ENCODE data around the gene ZNF750. TPM values are rescaled to one million over a fixed set of nuclear protein-coding genes. Genes with fewer than 3 reads are reported as not detected.

ZNF750 gene
- total RNA-seq, 8 experiments from 2014 or later: 0.07 to 2.5 (median 0.42) TPM

GRCh38 chr17:82805823-82806222, 34.0 kb downstream of the ZNF750 start:
- in situ Hi-C loops (cut with MboI; ENCODE audit: low pct_unique_long_range_greater_than_20kb in 2 of 9, low sequenced_read_pairs in 9 of 9, unreplicated experiment in 9 of 9): no loop called here
- Histone ChIP-seq H3K27ac (no peak overlapping the region), H3K4me3 (no peak overlapping the region), H3K4me1 (replicated peaks in 1 of 2) (no peaks in the 10 kb centered on the region)
- WGBS, 10 experiments: 40 to 100% (median 88%) methylated on average over 1 to 12 of the region's 19 CpGs; no CpG with 5 or more reads in 4 of the 10 experiments
- no peak for ATAC-seq (replicated peaks in 6 of 8)

- in situ Hi-C loops (cut with MboI; ENCODE audit: low pct_unique_long_range_greater_than_20kb in 2 of 9, low sequenced_read_pairs in 9 of 9, unreplicated experiment in 9 of 9): no loop called here
These were observed 34.6 kb downstream of the ZNF750 start for GRCh38 chr17:82805254-82805653.

GRCh38 chr17:82804442-82805191, 35.2 kb downstream of the ZNF750 start:
- H3K4me3 ChIP-seq: no peak overlapping the region
- 44 to 100% (median 90%) methylated on average over 2 to 13 of the region's 27 CpGs; no CpG with 5 or more reads in 5 of the 10 experiments for WGBS, 10 experiments
- H3K4me1 ChIP-seq (replicated peaks in 1 of 2): no peaks in the 10 kb centered on the region
- peak in 2 of 8 experiments; percentile 41 to 85 for ATAC-seq (replicated peaks in 6 of 8)
- no peak overlapping the region for H3K27ac ChIP-seq
- in situ Hi-C loops (cut with MboI; ENCODE audit: low pct_unique_long_range_greater_than_20kb in 2 of 9, low sequenced_read_pairs in 9 of 9, unreplicated experiment in 9 of 9): no loop called here

More at GRCh38 chr17:82805254-82805653, 34.6 kb downstream of the ZNF750 start:
- Histone ChIP-seq H3K27ac (no peak overlapping the region), H3K4me1 (replicated peaks in 1 of 2) (no peaks in the 10 kb centered on the region), H3K4me3 (no peak overlapping the region)
- no peak for ATAC-seq (replicated peaks in 6 of 8)
- 60 to 100% (median 100%) methylated on average over 1 to 4 of the region's 13 CpGs; no CpG with 5 or more reads in 4 of the 10 experiments for WGBS, 10 experiments

- WGBS, 10 experiments: 60 to 80% methylated on average over 1 to 2 of the region's 15 CpGs; no CpG with 5 or more reads in 8 of the 10 experiments
- no peak for ATAC-seq (replicated peaks in 6 of 8)
- no peaks in the 10 kb centered on the region for H3K4me1 ChIP-seq (replicated peaks in 1 of 2)
- H3K27ac ChIP-seq: no peak overlapping the region
- H3K4me3 ChIP-seq: no peak overlapping the region
- in situ Hi-C loops (cut with MboI; ENCODE audit: low pct_unique_long_range_greater_than_20kb in 2 of 9, low sequenced_read_pairs in 9 of 9, unreplicated experiment in 9 of 9): no loop called here
These were observed 36.2 kb downstream of the ZNF750 start for GRCh38 chr17:82803606-82804005.

- Histone ChIP-seq H3K4me1 (replicated peaks in 1 of 2) (no peaks in the 10 kb centered on the region), H3K4me3 (no peak overlapping the region), H3K27ac (no peak overlapping the region)
- 75 to 100% (median 92%) methylated on average over 1 to 7 of the region's 9 CpGs; no CpG with 5 or more reads in 2 of the 10 experiments for WGBS, 10 experiments
- ATAC-seq (replicated peaks in 6 of 8): no peak
- in situ Hi-C loops (cut with MboI; ENCODE audit: low pct_unique_long_range_greater_than_20kb in 2 of 9, low sequenced_read_pairs in 9 of 9, unreplicated experiment in 9 of 9): no loop called here
These were observed 36.6 kb downstream of the ZNF750 start for GRCh38 chr17:82803185-82803584.

- no peaks in the 10 kb centered on the region for H3K4me1 ChIP-seq (replicated peaks in 1 of 2)
- WGBS, 10 experiments: 50 to 100% (median 96%) methylated on average over 1 to 9 of the region's 17 CpGs; no CpG with 5 or more reads in 6 of the 10 experiments
- H3K27ac ChIP-seq: no peak overlapping the region
- peak in 1 of 8 experiments; percentile 95 for ATAC-seq (replicated peaks in 6 of 8)
- H3K4me3 ChIP-seq: no peak overlapping the region
- in situ Hi-C loops (cut with MboI; ENCODE audit: low pct_unique_long_range_greater_than_20kb in 2 of 9, low sequenced_read_pairs in 9 of 9, unreplicated experiment in 9 of 9): no loop called here
These were observed 37.6 kb downstream of the ZNF750 start for GRCh38 chr17:82802075-82802780.

- Histone ChIP-seq H3K4me3 (no peak overlapping the region), H3K4me1 (replicated peaks in 1 of 2) (no peaks in the 10 kb centered on the region), H3K27ac (no peak overlapping the region)
- no peak for ATAC-seq (replicated peaks in 6 of 8)
- WGBS, 10 experiments: 70 to 100% (median 94%) methylated on average over 1 to 9 of the region's 63 CpGs; no CpG with 5 or more reads in 4 of the 10 experiments
- in situ Hi-C loops (cut with MboI; ENCODE audit: low pct_unique_long_range_greater_than_20kb in 2 of 9, low sequenced_read_pairs in 9 of 9, unreplicated experiment in 9 of 9): no loop called here
These were observed 38.3 kb downstream of the ZNF750 start for GRCh38 chr17:82801377-82801970.

- H3K4me3 ChIP-seq: no peak overlapping the region
- H3K4me1 ChIP-seq (replicated peaks in 1 of 2): no peaks in the 10 kb centered on the region
- no peak overlapping the region for H3K27ac ChIP-seq
- in situ Hi-C loops (cut with MboI; ENCODE audit: low pct_unique_long_range_greater_than_20kb in 2 of 9, low sequenced_read_pairs in 9 of 9, unreplicated experiment in 9 of 9): no loop called here
- WGBS, 10 experiments: 93 to 100% methylated on average over 3 of the region's 15 CpGs; no CpG with 5 or more reads in 8 of the 10 experiments
- no peak for ATAC-seq (replicated peaks in 6 of 8)
These were observed 38.9 kb downstream of the ZNF750 start for GRCh38 chr17:82800885-82801284.

GRCh38 chr17:82799591-82799990, 40.2 kb downstream of the ZNF750 start:
- no peak for ATAC-seq (replicated peaks in 6 of 8)
- no peak overlapping the region for H3K27ac ChIP-seq
- H3K4me3 ChIP-seq: no peak overlapping the region
- H3K4me1 ChIP-seq (replicated peaks in 1 of 2): peaks cover 0 to 4% of the 10 kb centered on the region in 2 donors
- in situ Hi-C loops (cut with MboI; ENCODE audit: low pct_unique_long_range_greater_than_20kb in 2 of 9, low sequenced_read_pairs in 9 of 9, unreplicated experiment in 9 of 9): no loop called here
- 95 to 100% (median 97%) methylated on average over 3 to 8 of the region's 16 CpGs; no CpG with 5 or more reads in 5 of the 10 experiments for WGBS, 10 experiments

- no peak for ATAC-seq (replicated peaks in 6 of 8)
- H3K27ac ChIP-seq: no peak overlapping the region
- WGBS, 10 experiments: 83 to 100% (median 92%) methylated on average over 1 to 2 of the region's 7 CpGs; no CpG with 5 or more reads in 7 of the 10 experiments
- peaks cover 4 to 13% of the 10 kb centered on the region in 2 donors for H3K4me1 ChIP-seq (replicated peaks in 1 of 2)
- H3K4me3 ChIP-seq: no peak overlapping the region
- in situ Hi-C loops (cut with MboI; ENCODE audit: low pct_unique_long_range_greater_than_20kb in 2 of 9, low sequenced_read_pairs in 9 of 9, unreplicated experiment in 9 of 9): no loop called here
These were observed 41.1 kb downstream of the ZNF750 start for GRCh38 chr17:82798752-82799151.

GRCh38 chr17:82797061-82797460, 42.8 kb downstream of the ZNF750 start:
- ATAC-seq (replicated peaks in 6 of 8): no peak
- 80 to 100% (median 90%) methylated on average over 1 to 7 of the region's 9 CpGs; no CpG with 5 or more reads in 4 of the 10 experiments for WGBS, 10 experiments

GRCh38 chr17:82795615-82796014, 44.2 kb downstream of the ZNF750 start:
- no peak for ATAC-seq (replicated peaks in 6 of 8)
- 60 to 100% (median 93%) methylated on average over 1 to 10 of the region's 14 CpGs; no CpG with 5 or more reads in 2 of the 10 experiments for WGBS, 10 experiments
- peaks cover 4 to 18% of the 10 kb centered on the region in 2 donors for H3K4me1 ChIP-seq (replicated peaks in 1 of 2)
- H3K27ac ChIP-seq: no peak overlapping the region
- in situ Hi-C loops (cut with MboI; ENCODE audit: low pct_unique_long_range_greater_than_20kb in 2 of 9, low sequenced_read_pairs in 9 of 9, unreplicated experiment in 9 of 9): no loop called here
- no peak overlapping the region for H3K4me3 ChIP-seq

More at GRCh38 chr17:82797061-82797460, 42.8 kb downstream of the ZNF750 start:
- in situ Hi-C loops (cut with MboI; ENCODE audit: low pct_unique_long_range_greater_than_20kb in 2 of 9, low sequenced_read_pairs in 9 of 9, unreplicated experiment in 9 of 9): no loop called here
- Histone ChIP-seq H3K27ac (no peak overlapping the region), H3K4me3 (no peak overlapping the region), H3K4me1 (replicated peaks in 1 of 2) (peaks cover 4 to 18% of the 10 kb centered on the region in 2 donors)

Measured in motor neuron (in vitro differentiated cells).